Measurements from ENCODE around the gene DAZAP1.

The DAZAP1 gene

GRCh38 chr19:1483131-1483978 is 76.0 kb downstream of the DAZAP1 start:
- no peak overlapping the region for H3K9ac ChIP-seq (ENCODE audit: low read depth in 1 of 2, low read length in 2 of 2)
- H3K4me3 ChIP-seq (ENCODE audit: low read length in 2 of 2) = no peak overlapping the region

GRCh38 chr19:1483979-1484428 is 76.6 kb downstream of the DAZAP1 start:
- H3K36me3 ChIP-seq (ENCODE audit: control insufficient read depth in 2 of 2, insufficient read depth in 2 of 2, low read length in 2 of 2) = no peaks in the 10 kb centered on the region
- H3K9me3 ChIP-seq (ENCODE audit: control insufficient read depth in 2 of 2, low read length in 2 of 2) = no peaks in the 10 kb centered on the region
- no peak overlapping the region for H3K4me3 ChIP-seq (ENCODE audit: low read length in 2 of 2)
- no peaks in the 10 kb centered on the region for H3K27me3 ChIP-seq (ENCODE audit: control insufficient read depth in 2 of 2, insufficient read depth in 2 of 2, low read length in 2 of 2)
- H3K9ac ChIP-seq (ENCODE audit: low read depth in 1 of 2, low read length in 2 of 2) = no peak overlapping the region
- peaks cover 4 to 5% of the 10 kb centered on the region in 2 donors for H3K4me1 ChIP-seq (ENCODE audit: control insufficient read depth in 2 of 2, insufficient read depth in 2 of 2, low read length in 2 of 2)
- no peak overlapping the region for H3K27ac ChIP-seq (ENCODE audit: low read depth in 2 of 2, low read length in 2 of 2)

More at GRCh38 chr19:1483131-1483978, 76.0 kb downstream of the DAZAP1 start:
- H3K27me3 ChIP-seq (ENCODE audit: control insufficient read depth in 2 of 2, insufficient read depth in 2 of 2, low read length in 2 of 2) = no peaks in the 10 kb centered on the region
- no peak overlapping the region for H3K27ac ChIP-seq (ENCODE audit: low read depth in 2 of 2, low read length in 2 of 2)
- no peaks in the 10 kb centered on the region for H3K9me3 ChIP-seq (ENCODE audit: control insufficient read depth in 2 of 2, low read length in 2 of 2)
- H3K36me3 ChIP-seq (ENCODE audit: control insufficient read depth in 2 of 2, insufficient read depth in 2 of 2, low read length in 2 of 2) = no peaks in the 10 kb centered on the region
- peaks cover 7 to 8% of the 10 kb centered on the region in 2 donors for H3K4me1 ChIP-seq (ENCODE audit: control insufficient read depth in 2 of 2, insufficient read depth in 2 of 2, low read length in 2 of 2)

Data from mucosa of rectum (tissue), 2 donors.